GM18951 (cell line): Measurements from ENCODE around the gene CLDN14.

ENCODE experiments used
- POLR2A ChIP-seq: IDR thresholded peaks from 4 replicates; pipeline ENCODE4 v1.6.1; 2011; ENCODE audit warnings: mild to moderate bottlenecking; ENCODE audit not compliant: insufficient read length, insufficient read depth; ENCODE audit errors: extremely low read depth
- in situ Hi-C: fragments of 300-500 bp; cut with MboI; formaldehyde crosslinking; loops from one replicate; pipeline ENCODE4 v1.12.0; 2022; ENCODE audit warnings: low sequenced_read_pairs, mixed read lengths, inconsistent platforms; ENCODE audit not compliant: unreplicated experiment

Gene CLDN14

GRCh38 chr21:36454093-36454531, 25.8 kb downstream of the CLDN14 start:
- in situ Hi-C loops = no loop called here
- no peak for TF ChIP-seq POLR2A

- in situ Hi-C loops = no loop called here
- no peak for TF ChIP-seq POLR2A
Observed at GRCh38 chr21:36452281-36452825, 27.6 kb downstream of the CLDN14 start.

GRCh38 chr21:36451506-36451905, 28.4 kb downstream of the CLDN14 start:
- TF ChIP-seq POLR2A = no peak
- in situ Hi-C loops = no loop called here

GRCh38 chr21:36450511-36450910, 29.4 kb downstream of the CLDN14 start:
- TF ChIP-seq POLR2A = no peak
- in situ Hi-C loops = no loop called here

- TF ChIP-seq POLR2A = no peak
- in situ Hi-C loops = no loop called here
Observed at GRCh38 chr21:36446301-36446700, 33.6 kb downstream of the CLDN14 start.

- in situ Hi-C loops = no loop called here
Observed at GRCh38 chr21:36441715-36442114, 38.2 kb downstream of the CLDN14 start.

GRCh38 chr21:36437745-36438128, 42.2 kb downstream of the CLDN14 start:
- in situ Hi-C loops = no loop called here
- no peak for TF ChIP-seq POLR2A

More at GRCh38 chr21:36441715-36442114, 38.2 kb downstream of the CLDN14 start:
- no peak for TF ChIP-seq POLR2A

- TF ChIP-seq POLR2A = no peak
- in situ Hi-C loops = no loop called here
Observed at GRCh38 chr21:36436829-36437744, 42.8 kb downstream of the CLDN14 start.

- TF ChIP-seq POLR2A = no peak
- in situ Hi-C loops = no loop called here
Observed at GRCh38 chr21:36434144-36434543, 45.8 kb downstream of the CLDN14 start.

GRCh38 chr21:36433059-36433709, 46.7 kb downstream of the CLDN14 start:
- in situ Hi-C loops = no loop called here
- no peak for TF ChIP-seq POLR2A

- TF ChIP-seq POLR2A = no peak
- in situ Hi-C loops = no loop called here
Observed at GRCh38 chr21:36431252-36431651, 48.7 kb downstream of the CLDN14 start.

- in situ Hi-C loops = no loop called here
- TF ChIP-seq POLR2A = no peak
Observed at GRCh38 chr21:36430841-36431240, 49.1 kb downstream of the CLDN14 start.

- in situ Hi-C loops = loop anchor here (10.0 kb wide), 1 partner anchor 495 kb away; no protein-coding TSS in a partner anchor
- no peak for TF ChIP-seq POLR2A
Observed at GRCh38 chr21:36429947-36430546, 49.9 kb downstream of the CLDN14 start.
